ENCODE results near the gene CCDC27.

- TF ChIP-seq GMEB1 (CRISPR knock-in tag; IDR thresholded peaks at IDR 0.05; ENCODE audit: borderline replicate concordance) (no peak), CREB1 (IDR thresholded peaks at IDR 0.05) (no peak), CREB1 (CRISPR knock-in tag; IDR thresholded peaks at IDR 0.05) (no peak), ATF2 (CRISPR knock-in tag; IDR thresholded peaks at IDR 0.05) (no peak), NFRKB (IDR thresholded peaks at IDR 0.05) (no peak), ARID3A (IDR thresholded peaks at IDR 0.05; ENCODE audit: low read depth, low read length) (no peak), IRF2 (CRISPR knock-in tag; IDR thresholded peaks at IDR 0.05) (no peak), RFX5 (IDR thresholded peaks at IDR 0.05; ENCODE audit: low read depth, low read length) (no peak), MAZ (IDR thresholded peaks at IDR 0.05; ENCODE audit: borderline replicate concordance, low read depth, low read length) (no peak), MAZ (CRISPR knock-in tag; IDR thresholded peaks at IDR 0.05; ENCODE audit: low read depth) (no peak)
Observed at GRCh38 chr1:3749512-3749911, 2.7 kb upstream of the CCDC27 start.
